Measurements from ENCODE around the gene RPL27A. TPM values are rescaled to one million over a fixed set of nuclear protein-coding genes. Genes with fewer than 3 reads are reported as not detected.

The RPL27A gene
- total RNA-seq, 2 donors from 2014 or later: 598 to 620 TPM

- no peak for DNase-seq (ENCODE audit: low spot score)
- H3K4me1 ChIP-seq: peaks cover 0 to 14% of the 10 kb centered on the region in 2 donors
- no peak overlapping the region for H3K4me3 ChIP-seq
- H3K27ac ChIP-seq: no peak overlapping the region
- no peak for TF ChIP-seq CTCF (IDR thresholded peaks at IDR 0.05)
- H3K36me3 ChIP-seq: peaks cover 64% of the 10 kb centered on the region
- H3K9me3 ChIP-seq: no peaks in the 10 kb centered on the region
- no peaks in the 10 kb centered on the region for H3K27me3 ChIP-seq
Observed at GRCh38 chr11:8689726-8690255, 7.2 kb downstream of the RPL27A start.

GRCh38 chr11:8690374-8691342, 8.1 kb downstream of the RPL27A start:
- H3K27ac ChIP-seq: no peak overlapping the region
- TF ChIP-seq CTCF (IDR thresholded peaks at IDR 0.05): no peak
- H3K36me3 ChIP-seq: peaks cover 64% of the 10 kb centered on the region
- H3K4me3 ChIP-seq: no peak overlapping the region
- no peaks in the 10 kb centered on the region for H3K27me3 ChIP-seq
- peaks cover 0 to 13% of the 10 kb centered on the region in 2 donors for H3K4me1 ChIP-seq
- no peak for DNase-seq (ENCODE audit: low spot score)
- no peaks in the 10 kb centered on the region for H3K9me3 ChIP-seq

GRCh38 chr11:8691601-8692000, 9.0 kb downstream of the RPL27A start:
- TF ChIP-seq CTCF (IDR thresholded peaks at IDR 0.05): no peak
- Histone ChIP-seq H3K27ac (no peak overlapping the region), H3K9me3 (no peaks in the 10 kb centered on the region), H3K36me3 (peaks cover 64% of the 10 kb centered on the region), H3K27me3 (no peaks in the 10 kb centered on the region), H3K4me1 (peaks cover 0 to 13% of the 10 kb centered on the region in 2 donors), H3K4me3 (no peak overlapping the region)
- no peak for DNase-seq (ENCODE audit: low spot score)

GRCh38 chr11:8692417-8692816, 9.8 kb downstream of the RPL27A start:
- no peak for DNase-seq (ENCODE audit: low spot score)
- no peak overlapping the region for H3K4me3 ChIP-seq
- no peak overlapping the region for H3K27ac ChIP-seq
- TF ChIP-seq CTCF (IDR thresholded peaks at IDR 0.05): no peak
- peaks cover 65% of the 10 kb centered on the region for H3K36me3 ChIP-seq
- H3K27me3 ChIP-seq: no peaks in the 10 kb centered on the region
- no peaks in the 10 kb centered on the region for H3K9me3 ChIP-seq
- peaks cover 0 to 13% of the 10 kb centered on the region in 2 donors for H3K4me1 ChIP-seq

- Histone ChIP-seq H3K36me3 (peaks cover 69% of the 10 kb centered on the region), H3K9me3 (no peaks in the 10 kb centered on the region), H3K4me1 (peaks cover 0 to 9% of the 10 kb centered on the region in 2 donors), H3K4me3 (no peak overlapping the region), H3K27me3 (no peaks in the 10 kb centered on the region), H3K27ac (no peak overlapping the region)
- TF ChIP-seq CTCF (IDR thresholded peaks at IDR 0.05): no peak
- no peak for DNase-seq (ENCODE audit: low spot score)
Observed at GRCh38 chr11:8693010-8693551, 10.5 kb downstream of the RPL27A start.

Measured in right atrium auricular region (tissue), 2 donors.